ENCODE measurements around the gene GSX1.

The GSX1 gene

DNA sequence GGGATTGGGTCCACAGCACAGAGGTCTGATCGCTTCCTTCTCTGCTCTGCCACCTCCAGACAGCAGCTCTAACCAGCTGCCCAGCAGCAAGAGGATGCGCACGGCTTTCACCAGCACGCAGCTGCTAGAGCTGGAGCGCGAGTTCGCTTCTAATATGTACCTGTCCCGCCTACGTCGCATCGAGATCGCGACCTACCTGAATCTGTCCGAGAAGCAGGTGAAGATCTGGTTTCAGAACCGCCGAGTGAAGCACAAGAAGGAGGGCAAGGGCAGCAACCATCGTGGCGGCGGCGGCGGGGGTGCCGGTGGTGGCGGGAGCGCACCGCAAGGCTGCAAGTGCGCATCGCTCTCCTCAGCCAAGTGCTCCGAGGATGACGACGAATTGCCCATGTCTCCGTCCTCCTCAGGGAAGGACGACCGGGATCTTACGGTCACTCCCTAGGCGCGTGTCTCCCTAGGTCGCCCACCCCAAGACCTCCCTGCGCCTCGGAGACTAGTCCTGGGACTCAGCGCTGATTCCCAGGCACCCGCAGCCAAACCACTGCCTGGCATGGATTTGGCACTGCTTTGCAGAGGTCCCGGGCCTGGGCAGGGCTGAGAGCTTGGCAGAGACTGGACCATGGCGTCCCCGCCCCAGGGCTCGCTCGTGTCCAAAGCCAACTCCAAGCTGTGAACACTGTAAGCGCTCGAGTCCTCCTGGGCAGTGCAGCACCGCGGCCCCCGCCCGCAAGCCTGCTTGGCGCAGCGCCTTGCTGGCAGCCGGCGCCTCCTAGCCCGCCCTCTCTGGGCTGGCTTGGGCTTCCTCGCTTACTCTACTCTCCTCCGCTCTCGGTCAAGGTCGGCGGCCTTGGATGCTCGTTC is 1.5 kb downstream of the GSX1 start:
- no peak overlapping the region for H3K4me3 ChIP-seq (ENCODE audit: low read depth, low read length)
- TF ChIP-seq, protein P1, sequence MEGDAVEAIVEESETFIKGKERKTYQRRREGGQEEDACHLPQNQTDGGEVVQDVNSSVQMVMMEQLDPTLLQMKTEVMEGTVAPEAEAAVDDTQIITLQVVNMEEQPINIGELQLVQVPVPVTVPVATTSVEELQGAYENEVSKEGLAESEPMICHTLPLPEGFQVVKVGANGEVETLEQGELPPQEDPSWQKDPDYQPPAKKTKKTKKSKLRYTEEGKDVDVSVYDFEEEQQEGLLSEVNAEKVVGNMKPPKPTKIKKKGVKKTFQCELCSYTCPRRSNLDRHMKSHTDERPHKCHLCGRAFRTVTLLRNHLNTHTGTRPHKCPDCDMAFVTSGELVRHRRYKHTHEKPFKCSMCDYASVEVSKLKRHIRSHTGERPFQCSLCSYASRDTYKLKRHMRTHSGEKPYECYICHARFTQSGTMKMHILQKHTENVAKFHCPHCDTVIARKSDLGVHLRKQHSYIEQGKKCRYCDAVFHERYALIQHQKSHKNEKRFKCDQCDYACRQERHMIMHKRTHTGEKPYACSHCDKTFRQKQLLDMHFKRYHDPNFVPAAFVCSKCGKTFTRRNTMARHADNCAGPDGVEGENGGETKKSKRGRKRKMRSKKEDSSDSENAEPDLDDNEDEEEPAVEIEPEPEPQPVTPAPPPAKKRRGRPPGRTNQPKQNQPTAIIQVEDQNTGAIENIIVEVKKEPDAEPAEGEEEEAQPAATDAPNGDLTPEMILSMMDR (IDR thresholded peaks at IDR 0.05; ENCODE audit: low read depth, low read length) = no peak
- no peak for DNase-seq (ENCODE audit: low read depth, low spot score)
- in situ Hi-C loops (cut with HindIII; ENCODE audit: low sequenced_read_pairs) = no loop called here

DNA sequence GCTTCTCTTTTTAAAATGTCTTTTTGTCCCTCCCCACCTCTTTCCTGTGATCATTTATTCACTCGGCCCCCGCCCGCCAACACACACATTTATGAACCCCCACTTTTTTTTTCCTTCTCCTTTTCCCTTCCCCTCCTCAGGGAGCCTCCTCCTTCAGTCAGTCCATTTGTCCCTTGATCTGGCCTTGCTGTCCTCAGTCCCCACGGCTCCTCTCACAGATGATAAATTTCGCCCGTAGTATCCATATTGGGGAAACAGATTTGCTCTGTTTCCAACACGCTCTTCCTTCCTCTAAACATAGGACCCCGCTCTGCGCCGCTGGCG is 2.0 kb downstream of the GSX1 start:
- in situ Hi-C loops (cut with HindIII; ENCODE audit: low sequenced_read_pairs) = no loop called here
- no peak overlapping the region for H3K4me3 ChIP-seq (ENCODE audit: low read depth, low read length)
- no peak for DNase-seq (ENCODE audit: low read depth, low spot score)
- TF ChIP-seq, protein P1 (IDR thresholded peaks at IDR 0.05; ENCODE audit: low read depth, low read length) = no peak

DNA sequence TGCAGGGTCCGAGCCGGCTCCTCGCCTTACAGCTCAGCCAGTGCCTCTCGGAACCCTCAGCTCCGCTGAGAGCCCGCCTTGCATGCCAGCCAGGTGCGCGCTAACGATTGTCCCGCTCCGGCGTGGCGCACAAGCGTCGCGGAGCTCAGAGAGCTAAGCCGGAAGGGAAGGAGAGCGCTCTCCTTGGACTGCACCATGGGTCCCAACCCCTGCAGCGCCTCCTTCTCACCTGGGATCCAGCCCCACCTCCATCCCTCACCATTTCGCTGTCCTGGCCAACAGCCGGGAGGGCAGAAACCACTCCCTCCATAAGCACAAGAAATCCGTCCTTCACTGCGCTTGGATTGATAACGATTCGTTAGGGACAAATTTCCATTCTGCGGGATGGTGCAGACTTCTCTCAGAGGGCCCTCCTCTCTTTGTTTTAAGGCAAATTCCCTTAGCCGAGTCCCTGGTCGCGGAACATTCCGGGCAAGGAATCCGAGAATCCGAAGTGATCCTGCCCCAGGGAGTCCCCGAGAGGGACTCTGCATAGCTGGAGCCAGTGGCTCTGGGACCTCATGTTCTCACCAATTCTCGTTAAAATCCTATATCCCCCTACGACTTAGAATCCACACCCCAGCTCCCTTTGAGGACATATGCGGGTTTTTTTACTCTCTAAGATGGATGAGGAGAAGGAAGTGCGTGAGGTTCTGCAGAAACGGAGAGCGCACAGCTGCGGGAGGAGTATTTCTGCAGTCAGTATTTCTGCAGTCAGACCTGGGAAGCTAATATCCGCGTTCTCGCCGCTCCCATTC is 2.8 kb downstream of the GSX1 start:
- no peak overlapping the region for H3K4me3 ChIP-seq (ENCODE audit: low read depth, low read length)
- TF ChIP-seq, protein P1 (IDR thresholded peaks at IDR 0.05; ENCODE audit: low read depth, low read length) = no peak
- in situ Hi-C loops (cut with HindIII; ENCODE audit: low sequenced_read_pairs) = no loop called here
- DNase-seq (ENCODE audit: low read depth, low spot score) = no peak

DNA sequence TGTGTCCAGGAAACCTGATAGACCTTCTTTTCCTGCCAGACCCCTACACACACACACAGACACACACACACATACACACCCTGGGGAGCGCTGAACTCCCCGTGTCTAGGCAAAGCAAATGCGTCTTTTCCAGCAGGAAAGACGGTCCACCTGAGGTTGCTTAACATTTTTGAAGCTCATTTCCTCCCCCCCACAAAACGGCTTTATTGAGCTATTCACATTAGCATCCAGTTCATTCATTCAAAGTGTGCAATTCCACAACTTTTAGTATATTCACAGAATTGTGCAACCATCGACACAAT is 3.4 kb downstream of the GSX1 start:
- TF ChIP-seq, protein P1 (IDR thresholded peaks at IDR 0.05; ENCODE audit: low read depth, low read length) = no peak
- in situ Hi-C loops (cut with HindIII; ENCODE audit: low sequenced_read_pairs) = no loop called here
- DNase-seq (ENCODE audit: low read depth, low spot score) = no peak
- H3K4me3 ChIP-seq (ENCODE audit: low read depth, low read length) = no peak overlapping the region

DNA sequence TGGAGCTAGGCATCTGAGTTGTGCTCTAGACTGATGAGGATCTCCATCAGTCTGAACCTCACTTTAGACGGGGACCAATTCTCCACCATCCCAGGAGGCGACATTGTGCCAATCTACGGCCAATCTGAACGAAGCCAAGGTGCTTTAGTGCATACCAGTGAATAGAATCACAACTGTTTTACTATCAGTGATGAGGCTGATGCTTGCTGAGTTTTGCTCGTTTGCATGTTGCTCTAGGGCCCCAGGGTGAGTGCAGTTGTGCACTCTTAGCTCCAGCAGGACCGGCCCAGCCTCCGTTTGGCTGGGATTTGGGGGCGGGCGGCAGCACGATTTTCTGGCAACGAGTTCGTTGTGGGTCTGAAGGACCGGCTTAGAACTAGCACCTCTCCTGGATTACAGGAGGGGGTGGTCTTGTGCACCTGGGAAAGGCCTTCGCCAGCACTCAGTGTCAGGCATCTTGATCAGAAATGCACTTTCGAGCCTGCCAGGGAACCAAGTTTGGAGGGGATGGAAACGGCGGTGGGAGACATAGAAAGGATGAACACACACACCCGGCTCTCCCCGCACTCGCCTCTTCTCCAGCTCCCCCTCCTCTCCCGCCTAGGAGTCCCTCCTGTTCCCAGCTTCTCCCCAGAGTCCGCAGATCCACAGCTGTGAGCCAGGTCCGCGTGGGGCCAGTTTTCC is 4.4 kb downstream of the GSX1 start:
- no peak for DNase-seq (ENCODE audit: low read depth, low spot score)
- no peak overlapping the region for H3K4me3 ChIP-seq (ENCODE audit: low read depth, low read length)
- TF ChIP-seq, protein P1 (IDR thresholded peaks at IDR 0.05; ENCODE audit: low read depth, low read length) = no peak
- in situ Hi-C loops (cut with HindIII; ENCODE audit: low sequenced_read_pairs) = no loop called here

DNA sequence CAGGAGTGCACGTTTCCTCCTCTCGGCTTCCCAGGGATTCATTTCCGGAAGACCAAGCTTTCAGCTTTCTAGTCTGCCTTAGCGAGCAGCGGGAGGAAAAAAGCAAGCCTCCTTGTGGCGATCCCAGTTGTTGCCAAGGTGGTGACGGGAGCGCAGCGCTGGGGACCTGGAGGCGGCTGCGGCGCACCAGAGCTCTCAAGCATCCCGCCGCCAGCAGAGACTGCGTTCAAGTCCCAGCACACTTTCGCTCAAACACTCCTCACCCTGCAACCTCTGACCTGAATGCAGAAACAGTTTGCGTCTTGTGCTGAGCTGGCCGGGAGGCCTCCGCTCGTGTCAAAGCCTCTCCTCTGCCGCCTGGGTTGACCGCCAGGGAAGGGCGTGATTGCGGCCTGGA is 4.9 kb downstream of the GSX1 start:
- no peak for DNase-seq (ENCODE audit: low read depth, low spot score)
- in situ Hi-C loops (cut with HindIII; ENCODE audit: low sequenced_read_pairs) = no loop called here
- no peak overlapping the region for H3K4me3 ChIP-seq (ENCODE audit: low read depth, low read length)
- TF ChIP-seq, protein P1 (IDR thresholded peaks at IDR 0.05; ENCODE audit: low read depth, low read length) = peak; percentile 17

Data from astrocyte of the spinal cord (primary cell).